Measurements from ENCODE around the gene SEMA5A. TPM values are rescaled to one million over a fixed set of nuclear protein-coding genes. Genes with fewer than 3 reads are reported as not detected.

The SEMA5A gene
- polyA plus RNA-seq, 1 experiment = 98.4 TPM

- POLR2A ChIA-PET = no interaction called here
Measured at GRCh38 chr5:9118852-9119251, 427.0 kb downstream of the SEMA5A start.

GRCh38 chr5:9115093-9115492 lies 430.8 kb downstream of the SEMA5A start:
- ChIA-PET CTCF (interaction anchor here (1.0 kb wide), 1 partner anchor 10 kb away, joined by 3 read pairs; no protein-coding TSS in a partner anchor), POLR2A (interaction anchor here (0.6 kb wide), 1 partner anchor 49 kb away, joined by 3 read pairs; no protein-coding TSS in a partner anchor)
- Histone ChIP-seq H3K27me3 (ENCODE audit: control insufficient read depth, insufficient read depth, low read length) (no peaks in the 10 kb centered on the region), H3K4me3 (ENCODE audit: low read depth, low read length) (no peak overlapping the region), H3K36me3 (ENCODE audit: control insufficient read depth, insufficient read depth, low read length) (peaks cover 12% of the 10 kb centered on the region)
- no peak for DNase-seq (ENCODE audit: low read depth)
- TF ChIP-seq CTCF (IDR thresholded peaks at IDR 0.05; ENCODE audit: insufficient read depth, low read depth, low read length) = no peak

More at GRCh38 chr5:9118852-9119251, 427.0 kb downstream of the SEMA5A start:
- no peak for DNase-seq (ENCODE audit: low read depth)
- Histone ChIP-seq H3K4me3 (ENCODE audit: low read depth, low read length) (no peak overlapping the region), H3K36me3 (ENCODE audit: control insufficient read depth, insufficient read depth, low read length) (peaks cover 13% of the 10 kb centered on the region), H3K27me3 (ENCODE audit: control insufficient read depth, insufficient read depth, low read length) (no peaks in the 10 kb centered on the region)
- TF ChIP-seq CTCF (IDR thresholded peaks at IDR 0.05; ENCODE audit: insufficient read depth, low read depth, low read length) = no peak
- CTCF ChIA-PET = no interaction called here

GRCh38 chr5:9112520-9113291 lies 433.2 kb downstream of the SEMA5A start:
- TF ChIP-seq CTCF (IDR thresholded peaks at IDR 0.05; ENCODE audit: insufficient read depth, low read depth, low read length) = no peak
- no peak overlapping the region for H3K4me3 ChIP-seq (ENCODE audit: low read depth, low read length)
- POLR2A ChIA-PET = no interaction called here
- CTCF ChIA-PET = no interaction called here
- H3K27me3 ChIP-seq (ENCODE audit: control insufficient read depth, insufficient read depth, low read length) = no peaks in the 10 kb centered on the region
- no peak for DNase-seq (ENCODE audit: low read depth)
- H3K36me3 ChIP-seq (ENCODE audit: control insufficient read depth, insufficient read depth, low read length) = peaks cover 4% of the 10 kb centered on the region

- ChIA-PET POLR2A (no interaction called here), CTCF (no interaction called here)
- Histone ChIP-seq H3K36me3 (ENCODE audit: control insufficient read depth, insufficient read depth, low read length) (peaks cover 5% of the 10 kb centered on the region), H3K4me3 (ENCODE audit: low read depth, low read length) (no peak overlapping the region), H3K27me3 (ENCODE audit: control insufficient read depth, insufficient read depth, low read length) (no peaks in the 10 kb centered on the region)
- TF ChIP-seq CTCF (IDR thresholded peaks at IDR 0.05; ENCODE audit: insufficient read depth, low read depth, low read length) = no peak
- DNase-seq (ENCODE audit: low read depth) = no peak
Measured at GRCh38 chr5:9108162-9108561, 437.7 kb downstream of the SEMA5A start.

GRCh38 chr5:9105851-9106250 lies 440.0 kb downstream of the SEMA5A start:
- POLR2A ChIA-PET = no interaction called here
- H3K4me3 ChIP-seq (ENCODE audit: low read depth, low read length) = no peak overlapping the region
- no peaks in the 10 kb centered on the region for H3K27me3 ChIP-seq (ENCODE audit: control insufficient read depth, insufficient read depth, low read length)
- DNase-seq (ENCODE audit: low read depth) = no peak
- CTCF ChIA-PET = no interaction called here
- no peak for TF ChIP-seq CTCF (IDR thresholded peaks at IDR 0.05; ENCODE audit: insufficient read depth, low read depth, low read length)
- H3K36me3 ChIP-seq (ENCODE audit: control insufficient read depth, insufficient read depth, low read length) = peaks cover 5% of the 10 kb centered on the region

Data from BJ (cell line).